GM19238 (cell line): Measurements from ENCODE around the gene HS6ST1.

ENCODE experiments used
- DNase-seq: peaks from one replicate; pipeline ENCODE4 v3.0.0; 2011; ENCODE audit warnings: low spot score; ENCODE audit not compliant: insufficient read length

HS6ST1 gene

GRCh38 chr2:128237911-128238697 lies 80.6 kb downstream of the HS6ST1 start:
- no peak for DNase-seq

- no peak for DNase-seq
Measured at GRCh38 chr2:128237081-128237534, 81.6 kb downstream of the HS6ST1 start.

- no peak for DNase-seq
Measured at GRCh38 chr2:128236491-128237035, 82.1 kb downstream of the HS6ST1 start.

GRCh38 chr2:128235581-128235980 lies 83.1 kb downstream of the HS6ST1 start:
- DNase-seq, result no peak

GRCh38 chr2:128234613-128235012 lies 84.1 kb downstream of the HS6ST1 start:
- DNase-seq, result no peak

GRCh38 chr2:128233790-128234395 lies 84.8 kb downstream of the HS6ST1 start:
- no peak for DNase-seq

GRCh38 chr2:128232965-128233789 lies 85.5 kb downstream of the HS6ST1 start:
- peak; percentile 92 for DNase-seq

GRCh38 chr2:128228894-128229293 lies 89.8 kb downstream of the HS6ST1 start:
- DNase-seq, result no peak

GRCh38 chr2:128227862-128228261 lies 90.8 kb downstream of the HS6ST1 start:
- DNase-seq, result no peak

- no peak for DNase-seq
Measured at GRCh38 chr2:128219891-128220290, 98.8 kb downstream of the HS6ST1 start.

- DNase-seq, result no peak
Measured at GRCh38 chr2:128217671-128218070, 101.0 kb downstream of the HS6ST1 start.

GRCh38 chr2:128215897-128216642 lies 102.6 kb downstream of the HS6ST1 start:
- no peak for DNase-seq
